HepG2 (cell line): ENCODE measurements around the gene TRPV4. TPM values are rescaled to one million over a fixed set of nuclear protein-coding genes. Genes with fewer than 3 reads are reported as not detected.

Experiments
- ATAC-seq: fragments of 200-7000 bp; cut with Tn5 transposase; 3 replicates; pipeline ENCODE4 v1.9.1; 2020; ENCODE audit warnings: mild to moderate bottlenecking, moderate library complexity
- BruUV-seq: library from RNA; stranded (reverse); fragments of 400-500 nt; replicated peaks from 2 replicates; lab custom pipeline; 2021; lab: Mats Ljungman, UMichigan
- CTCF ChIA-PET: fragments of 300-600 bp; formaldehyde crosslinking; extraction: SDS; loops from one replicate; lab custom pipeline; 2021; ENCODE audit warnings: low total read pairs, inconsistent platforms, low intra/inter-chr PET ratio; lab: Yijun Ruan, JAX
- POLR2A ChIA-PET: fragments of 350-600 bp; sonication (Branson Sonifier 250); formaldehyde crosslinking; loops from one replicate; lab custom pipeline; 2020; ENCODE audit warnings: antibody characterized with exemption, inconsistent platforms; lab: Yijun Ruan, JAX
- DNase-seq: peaks from one replicate; pipeline ENCODE4 v3.0.0-alpha.2; 2015; ENCODE audit warnings: low spot score
- FAIRE-seq: peaks from 3 replicates; lab custom pipeline; 2011; peaks lifted over from hg19 to GRCh38; lab: Jason Lieb, UNC
- H2AFZ ChIP-seq: one replicate; pipeline ENCODE4 v1.6.1; 2011; ENCODE audit warnings: low read length, inconsistent platforms
- H3K27ac ChIP-seq: fragments of 300-600 bp; 3 replicates; pipeline ENCODE4 v1.8.0; 2011; ENCODE audit warnings: mixed run types, mild to moderate bottlenecking, mixed read lengths, low read length, inconsistent platforms; ENCODE audit not compliant: insufficient read depth; ENCODE audit errors: extremely low read length
- H3K27me3 ChIP-seq, 2 experiments: fragments of 200-600 bp in 1 of 2; 2 replicates in 1 of 2; 3 replicates in 1 of 2; pipeline versions ENCODE4 v1.6.0 to v1.8.0; 2011; ENCODE audit warnings: low read length in 2 of 2, mild to moderate bottlenecking in 2 of 2, moderate library complexity in 2 of 2, inconsistent platforms in 1 of 2; ENCODE audit not compliant: insufficient read depth in 2 of 2, control insufficient read depth in 1 of 2
- H3K36me3 ChIP-seq, 2 experiments: fragments of 200-600 bp in 1 of 2; replicated peaks in 1 of 2; 2 replicates in 1 of 2; 3 replicates in 1 of 2; pipeline versions ENCODE4 v1.5.1 to v1.8.0; 2011; ENCODE audit warnings: low read length in 2 of 2, inconsistent platforms in 1 of 2; ENCODE audit not compliant: insufficient read depth in 2 of 2, control insufficient read depth in 1 of 2
- H3K4me1 ChIP-seq: 2 replicates; pipeline ENCODE4 v1.5.1; 2012; ENCODE audit warnings: low read length, inconsistent platforms; ENCODE audit not compliant: insufficient read depth
- H3K4me2 ChIP-seq: 2 replicates; pipeline ENCODE4 v1.6.0; 2011; ENCODE audit warnings: low read depth, low read length, inconsistent platforms
- H3K4me3 ChIP-seq, 3 experiments: fragments of 200-600 bp in 1 of 3; sonication (generic), shearing (Covaris generic) in 1 of 3; replicated peaks in 1 of 3; 2 replicates each; pipeline ENCODE4 v1.5.1; 2011 to 2016; ENCODE audit warnings: low read length in 3 of 3, inconsistent platforms in 2 of 3, low read depth in 2 of 3, mild to moderate bottlenecking in 2 of 3, control low read depth in 1 of 3, mixed read lengths in 1 of 3; ENCODE audit not compliant: insufficient read depth in 1 of 3
- H3K79me2 ChIP-seq: one replicate; pipeline ENCODE4 v1.6.1; 2011; ENCODE audit warnings: low read length, inconsistent platforms; ENCODE audit not compliant: insufficient read depth
- H3K9ac ChIP-seq: 2 replicates; pipeline ENCODE4 v1.6.0; 2011; ENCODE audit warnings: mild to moderate bottlenecking, low read depth, low read length, inconsistent platforms; ENCODE audit not compliant: insufficient read depth
- H3K9me3 ChIP-seq: 2 replicates; pipeline ENCODE4 v1.5.1; 2012; ENCODE audit warnings: mild to moderate bottlenecking, low read length
- H4K20me1 ChIP-seq: 2 replicates; pipeline ENCODE4 v1.6.0; 2011; ENCODE audit warnings: inconsistent platforms, mild to moderate bottlenecking, low read length, moderate library complexity; ENCODE audit not compliant: insufficient read depth
- CHD2 ChIP-seq: IDR thresholded peaks from 2 replicates; pipeline ENCODE4 v1.6.1; 2011; ENCODE audit warnings: low read depth, low read length, improper control_type of control experiment
- RFX1 ChIP-seq: fragments of 450-650 bp; IDR thresholded peaks from 2 replicates; pipeline ENCODE4 v1.6.1; 2017
- ZMYM3 ChIP-seq: sonication (generic); formaldehyde crosslinking; IDR thresholded peaks from 2 replicates; pipeline ENCODE4 v1.5.1; 2020; ENCODE audit warnings: mild to moderate bottlenecking, missing genetic modification reagents
- ZNF629 ChIP-seq: sonication (generic); formaldehyde crosslinking; conservative IDR thresholded peaks from 2 replicates; pipeline ENCODE4 v1.5.0; 2020; ENCODE audit warnings: missing genetic modification reagents
- ZNF768 ChIP-seq: sonication (generic); formaldehyde crosslinking; IDR thresholded peaks from 2 replicates; pipeline ENCODE4 v1.4.0; 2020; ENCODE audit warnings: missing genetic modification reagents
- WGBS: methylation state at CpG from one replicate; pipeline ENCODE4 v1.1.6; 2017; ENCODE audit warnings: low lambda C conversion rate; 5-methylcytosine and 5-hydroxymethylcytosine counted together
- in situ Hi-C: cut with HindIII; loops from 2 replicates; pipeline ENCODE4 v1.10.0; 2017; ENCODE audit warnings: low pct_unique_long_range_greater_than_20kb; ENCODE audit not compliant: extremely low pct_ligation_motif_present
- intact Hi-C: fragments of 100-400 bp; cut with micrococcal nuclease; formaldehyde crosslinking; loops from one replicate; pipeline ENCODE4 v1.10.0; 2022; ENCODE audit not compliant: unreplicated experiment
- polyA plus RNA-seq, 8 experiments: library from polyadenylated mRNA; depleted of rRNA in 3 of 8; stranded (reverse) in 7 of 8; unstranded in 1 of 8; fragments of >200 nt; fragmentation: Illumina TruSeq in 4 of 8; extraction: Trizol in 4 of 8; gene quantifications; 2 replicates each; pipeline versions ENCODE4 v1.2.1 to v1.2.3, GENCODE V29; 2011 to 2016; ENCODE audit warnings: low read depth in 4 of 8, missing spikeins in 1 of 8, mixed read lengths in 1 of 8; ENCODE audit not compliant: insufficient read depth in 1 of 8
- total RNA-seq, 5 experiments: library from RNA; depleted of rRNA; stranded (reverse); fragments of >200 nt; fragmentation: Illumina TruSeq; extraction: Trizol; gene quantifications; 2 replicates each; pipeline ENCODE4 v1.2.3, GENCODE V29; 2016; ENCODE audit warnings: low read depth in 1 of 5
- TF ChIP-seq, protein P1 (sequence below): sonication (generic); formaldehyde crosslinking; IDR thresholded peaks from 2 replicates; pipeline ENCODE4 v1.5.1; 2020; ENCODE audit warnings: mild to moderate bottlenecking, missing genetic modification reagents, moderate library complexity

TRPV4 gene
- total and polyA plus RNA-seq, 2 of the 13 experiments (the other 11 are each of a cell fraction or from before 2014, with no cell fraction given), result 0.66 to 4.7 TPM

DNA sequence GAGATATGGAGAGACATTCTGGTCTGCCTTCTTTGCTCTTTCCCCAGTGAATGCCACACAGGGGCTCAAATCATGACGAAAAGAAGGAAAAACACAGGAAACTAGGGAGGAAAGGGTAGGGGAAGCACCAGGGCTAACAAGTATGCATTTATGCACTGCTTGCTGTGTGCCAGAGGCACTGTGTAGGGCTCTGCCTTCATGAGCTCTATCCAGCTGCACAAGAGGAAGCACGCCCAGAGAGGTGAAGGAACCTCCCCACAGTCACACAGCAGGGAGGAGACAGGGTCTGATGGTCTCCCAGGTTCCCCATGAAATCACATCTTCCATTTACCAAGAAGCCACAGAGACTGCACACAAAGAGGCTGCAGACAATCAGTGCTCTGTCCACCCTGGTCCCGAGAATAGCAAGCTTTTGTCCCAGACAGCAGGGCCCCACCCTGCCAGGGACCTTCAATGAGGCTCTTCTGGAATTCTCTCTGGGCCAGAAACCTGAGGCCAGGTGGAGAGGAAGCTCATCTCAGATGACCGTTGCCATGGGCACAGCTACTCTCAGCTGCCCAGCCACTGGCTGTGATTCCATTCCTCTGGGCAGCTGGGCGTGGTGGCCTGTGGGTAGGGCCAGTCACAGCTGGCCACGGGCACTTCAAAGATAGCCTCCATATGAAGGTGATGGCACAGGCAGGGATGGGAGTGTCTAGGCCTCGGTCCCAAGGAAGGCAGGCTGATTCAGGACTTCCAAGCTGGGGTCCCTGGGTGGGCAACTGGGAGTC lies 7.3 kb upstream of the TRPV4 start (continued):
- TF ChIP-seq, protein P1, sequence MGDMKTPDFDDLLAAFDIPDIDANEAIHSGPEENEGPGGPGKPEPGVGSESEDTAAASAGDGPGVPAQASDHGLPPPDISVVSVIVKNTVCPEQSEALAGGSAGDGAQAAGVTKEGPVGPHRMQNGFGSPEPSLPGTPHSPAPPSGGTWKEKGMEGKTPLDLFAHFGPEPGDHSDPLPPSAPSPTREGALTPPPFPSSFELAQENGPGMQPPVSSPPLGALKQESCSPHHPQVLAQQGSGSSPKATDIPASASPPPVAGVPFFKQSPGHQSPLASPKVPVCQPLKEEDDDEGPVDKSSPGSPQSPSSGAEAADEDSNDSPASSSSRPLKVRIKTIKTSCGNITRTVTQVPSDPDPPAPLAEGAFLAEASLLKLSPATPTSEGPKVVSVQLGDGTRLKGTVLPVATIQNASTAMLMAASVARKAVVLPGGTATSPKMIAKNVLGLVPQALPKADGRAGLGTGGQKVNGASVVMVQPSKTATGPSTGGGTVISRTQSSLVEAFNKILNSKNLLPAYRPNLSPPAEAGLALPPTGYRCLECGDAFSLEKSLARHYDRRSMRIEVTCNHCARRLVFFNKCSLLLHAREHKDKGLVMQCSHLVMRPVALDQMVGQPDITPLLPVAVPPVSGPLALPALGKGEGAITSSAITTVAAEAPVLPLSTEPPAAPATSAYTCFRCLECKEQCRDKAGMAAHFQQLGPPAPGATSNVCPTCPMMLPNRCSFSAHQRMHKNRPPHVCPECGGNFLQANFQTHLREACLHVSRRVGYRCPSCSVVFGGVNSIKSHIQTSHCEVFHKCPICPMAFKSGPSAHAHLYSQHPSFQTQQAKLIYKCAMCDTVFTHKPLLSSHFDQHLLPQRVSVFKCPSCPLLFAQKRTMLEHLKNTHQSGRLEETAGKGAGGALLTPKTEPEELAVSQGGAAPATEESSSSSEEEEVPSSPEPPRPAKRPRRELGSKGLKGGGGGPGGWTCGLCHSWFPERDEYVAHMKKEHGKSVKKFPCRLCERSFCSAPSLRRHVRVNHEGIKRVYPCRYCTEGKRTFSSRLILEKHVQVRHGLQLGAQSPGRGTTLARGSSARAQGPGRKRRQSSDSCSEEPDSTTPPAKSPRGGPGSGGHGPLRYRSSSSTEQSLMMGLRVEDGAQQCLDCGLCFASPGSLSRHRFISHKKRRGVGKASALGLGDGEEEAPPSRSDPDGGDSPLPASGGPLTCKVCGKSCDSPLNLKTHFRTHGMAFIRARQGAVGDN, result peak; percentile 12; the same call in 1 of the 2 replicates
- peak; percentile 29; the same call in 1 of the 2 replicates for TF ChIP-seq ZMYM3 (CRISPR knock-in tag)
- peak; percentile 98 for TF ChIP-seq ZNF768 (CRISPR knock-in tag)
- TF ChIP-seq RFX1, result peak; percentile 57; the same call in 1 of the 2 replicates

- 24% methylated on average over 6 of the region's 6 CpGs for WGBS
- FAIRE-seq (no peak), DNase-seq (no peak), ATAC-seq (no peak)
- Histone ChIP-seq H3K27ac (no peak overlapping the region), H3K27me3 (no peaks in the 10 kb centered on the region), H3K9me3 (no peaks in the 10 kb centered on the region), H3K79me2 (no peaks in the 10 kb centered on the region), H3K4me2 (no peak overlapping the region), H2AFZ (no peak overlapping the region), H4K20me1 (no peaks in the 10 kb centered on the region), H3K4me1 (peaks cover 53% of the 10 kb centered on the region), H3K4me3 (no peak overlapping the region), H3K9ac (no peak overlapping the region), H3K36me3 (no peaks in the 10 kb centered on the region)
- POLR2A ChIA-PET, result no interaction called here
- in situ Hi-C loops (no loop called here), intact Hi-C loops (no loop called here)
- BruUV-seq, result no TSS peak
- peak; percentile 91 for TF ChIP-seq ZNF629 (CRISPR knock-in tag)
- TF ChIP-seq CHD2, result no peak
- CTCF ChIA-PET, result no interaction called here
Measured at GRCh38 chr12:109839444-109839843, 6.2 kb upstream of the TRPV4 start.
